ENCODE results near the gene XAGE5.
"Not testable (repeated sequence)": the region's sequence is repeated elsewhere in the genome, so short reads cannot be mapped to it uniquely, and the experiment has no call there.

XAGE5 gene

GRCh38 chrX:52811065-52811625, at the start of gene XAGE5:
Gene XAGE5, plus strand, starts transcription at chrX:52811287. Its CDS starts 1,280 bp downstream, at chrX:52812567.
- no peak for TF ChIP-seq ZNF274 (IDR thresholded peaks at IDR 0.05; ENCODE audit: low read depth, low read length)
- no peak within 1 kb of the TSS for H3K4me3 ChIP-seq (ENCODE audit: low read length)

GRCh38 chrX:52765983-52766382, 45.1 kb upstream of the XAGE5 start:
- H3K4me3 ChIP-seq (ENCODE audit: low read length), result not testable (repeated sequence)

GRCh38 chrX:52773504-52773903, 37.6 kb upstream of the XAGE5 start:
- H3K4me3 ChIP-seq (ENCODE audit: low read length), result not testable (repeated sequence)

- not testable (repeated sequence) for H3K4me3 ChIP-seq (ENCODE audit: low read length)
Observed at GRCh38 chrX:52797327-52797726, 13.8 kb upstream of the XAGE5 start, which contains the start of gene SPANXN5. Gene SPANXN5, minus strand, starts transcription at chrX:52797427. Its CDS starts 79 bp downstream, at chrX:52797348.

GRCh38 chrX:52804876-52805275, 6.2 kb upstream of the XAGE5 start:
- H3K4me3 ChIP-seq (ENCODE audit: low read length), result not testable (repeated sequence)

- no peak overlapping the region for H3K4me3 ChIP-seq (ENCODE audit: low read length)
- TF ChIP-seq ZNF274 (IDR thresholded peaks at IDR 0.05; ENCODE audit: low read depth, low read length), result no peak
Observed at GRCh38 chrX:52819788-52820187, 8.7 kb downstream of the XAGE5 start.

GRCh38 chrX:52821079-52821760, 10.1 kb downstream of the XAGE5 start:
- TF ChIP-seq ZNF274 (IDR thresholded peaks at IDR 0.05; ENCODE audit: low read depth, low read length), result no peak

GRCh38 chrX:52824608-52825007, 13.5 kb downstream of the XAGE5 start:
- no peak for TF ChIP-seq ZNF274 (IDR thresholded peaks at IDR 0.05; ENCODE audit: low read depth, low read length)
- no peak overlapping the region for H3K4me3 ChIP-seq (ENCODE audit: low read length)

More at GRCh38 chrX:52821079-52821760, 10.1 kb downstream of the XAGE5 start:
- no peak overlapping the region for H3K4me3 ChIP-seq (ENCODE audit: low read length)

- no peak for TF ChIP-seq ZNF274 (IDR thresholded peaks at IDR 0.05; ENCODE audit: low read depth, low read length)
- no peak overlapping the region for H3K4me3 ChIP-seq (ENCODE audit: low read length)
Observed at GRCh38 chrX:52830551-52830950, 19.5 kb downstream of the XAGE5 start.

GRCh38 chrX:52839137-52839536, 28.1 kb downstream of the XAGE5 start:
- no peak overlapping the region for H3K4me3 ChIP-seq (ENCODE audit: low read length)
- no peak for TF ChIP-seq ZNF274 (IDR thresholded peaks at IDR 0.05; ENCODE audit: low read depth, low read length)

GRCh38 chrX:52843619-52844018, 32.5 kb downstream of the XAGE5 start:
- not testable (repeated sequence) for H3K4me3 ChIP-seq (ENCODE audit: low read length)

- TF ChIP-seq ZNF274 (IDR thresholded peaks at IDR 0.05; ENCODE audit: low read depth, low read length), result no peak
- H3K4me3 ChIP-seq (ENCODE audit: low read length), result no peak overlapping the region
Observed at GRCh38 chrX:52852110-52852860, 41.2 kb downstream of the XAGE5 start.

GRCh38 chrX:52856991-52857525, 46.0 kb downstream of the XAGE5 start:
- H3K4me3 ChIP-seq (ENCODE audit: low read length), result not testable (repeated sequence)

- no peak overlapping the region for H3K4me3 ChIP-seq (ENCODE audit: low read length)
- TF ChIP-seq ZNF274 (IDR thresholded peaks at IDR 0.05; ENCODE audit: low read depth, low read length), result no peak
Observed at GRCh38 chrX:52865343-52865998, 54.4 kb downstream of the XAGE5 start.
